Stimulated activated CD4-positive, alpha-beta T cell treated with anti-CD3 and anti-CD28 coated beads, Interleukin-1b, Interleukin-23, amount 100 ng/mL, for 24 hours (primary cell): ENCODE results near the gene USP50.
"Not testable (repeated sequence)": the region's sequence is repeated elsewhere in the genome, so short reads cannot be mapped to it uniquely, and the experiment has no call there.

Source experiments
- DNase-seq, 4 experiments: peaks; one replicate each; pipeline ENCODE4 v3.0.0-alpha.2; 2020; ENCODE audit warnings: low read depth in 4 of 4, low spot score in 1 of 4

Gene USP50

DNA sequence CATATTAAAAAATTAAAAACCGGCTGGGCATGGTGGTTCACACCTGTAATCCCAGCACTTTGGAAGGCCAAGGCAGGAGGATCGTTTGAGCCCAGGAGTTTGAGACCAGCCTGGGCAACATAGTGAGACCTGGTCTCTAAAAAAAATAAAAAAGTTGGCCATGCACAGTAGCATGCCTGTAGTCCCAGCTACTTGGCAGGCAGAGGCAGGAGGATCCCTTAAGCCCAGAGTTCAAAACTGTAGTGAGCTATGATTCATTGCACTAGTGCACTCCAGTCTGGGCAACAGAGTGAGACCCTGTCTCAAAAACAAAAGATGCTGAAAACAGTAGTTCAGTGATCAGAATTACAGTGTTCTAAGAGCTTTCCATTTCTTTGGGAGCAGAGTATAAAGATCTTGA lies 40.8 kb downstream of the USP50 start:
- not testable (repeated sequence) for DNase-seq

DNA sequence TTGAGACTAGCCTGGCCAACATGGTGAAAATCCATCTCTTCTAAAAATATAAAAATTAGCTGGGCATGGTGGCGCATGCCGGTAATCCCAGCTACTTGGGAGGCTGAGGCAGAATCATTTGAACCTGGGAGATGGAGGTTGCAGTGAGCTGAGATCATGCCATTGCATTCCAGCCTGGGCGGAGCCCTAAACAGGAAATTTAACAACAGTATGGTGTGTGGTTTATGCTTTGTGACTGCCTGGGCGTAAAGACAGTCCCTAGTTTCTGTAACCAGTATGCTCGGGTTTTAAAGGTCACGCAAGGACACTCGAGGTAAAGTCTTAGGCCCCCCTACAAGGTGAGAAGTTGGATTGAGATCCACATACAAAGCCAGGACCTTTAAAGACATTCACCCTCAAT lies 43.3 kb downstream of the USP50 start:
- DNase-seq, result no peak

DNA sequence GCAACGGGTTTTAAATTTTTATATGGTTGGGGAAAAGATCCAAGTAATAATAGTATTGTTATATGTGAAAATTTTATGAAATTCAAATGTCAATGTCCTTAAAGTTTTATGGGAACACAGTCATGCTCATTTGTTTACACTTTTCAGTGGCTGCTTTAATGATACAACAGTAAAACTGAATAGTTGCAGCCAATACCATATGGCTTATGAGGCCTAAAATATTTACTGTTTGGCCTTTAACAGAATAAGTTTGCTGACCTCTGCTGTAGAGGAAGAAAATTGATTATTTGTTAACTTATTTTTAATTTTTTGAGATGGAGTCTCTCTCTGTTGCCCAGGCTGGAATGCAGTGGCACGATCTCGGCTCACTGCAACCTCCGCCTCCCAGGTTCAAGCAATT lies 44.7 kb downstream of the USP50 start:
- DNase-seq, result no peak

DNA sequence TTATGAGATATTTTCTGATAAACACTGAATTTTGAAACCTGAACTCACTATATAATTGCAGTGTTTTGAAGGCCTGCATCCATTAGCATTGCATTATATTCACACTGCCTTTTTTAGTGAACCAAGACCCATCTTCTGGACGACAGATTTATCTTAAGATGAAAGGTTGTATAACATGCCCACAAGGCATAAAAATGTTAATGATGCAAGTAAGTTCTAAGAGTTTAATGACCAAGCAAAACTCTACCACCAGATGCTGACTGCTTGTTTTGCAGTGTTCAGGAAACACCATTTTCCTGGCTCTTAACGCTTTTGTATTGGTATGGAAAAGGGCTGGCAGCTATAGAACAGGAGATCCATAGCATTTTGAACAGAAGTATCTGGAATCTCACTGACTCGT lies 46.1 kb downstream of the USP50 start:
- no peak for DNase-seq

DNA sequence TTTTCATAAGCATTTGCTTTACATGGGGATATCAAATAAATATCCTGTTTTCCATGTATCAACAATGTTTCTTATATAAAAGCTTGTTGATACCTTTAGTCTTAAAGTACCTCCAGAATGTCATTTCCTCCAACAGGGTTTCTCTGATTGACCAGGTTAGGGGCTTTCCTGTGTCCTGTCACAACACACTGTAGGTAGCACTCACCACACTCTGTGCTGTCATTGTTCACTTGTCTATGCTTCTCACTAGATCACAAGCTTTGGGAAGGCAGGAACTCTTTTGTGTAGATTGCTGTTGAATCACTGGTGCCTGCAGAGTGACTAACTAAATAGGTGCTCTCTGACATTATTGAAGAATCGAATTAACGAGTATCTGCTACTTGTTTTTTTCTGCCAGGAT lies 49.8 kb downstream of the USP50 start:
- DNase-seq, result no peak

DNA sequence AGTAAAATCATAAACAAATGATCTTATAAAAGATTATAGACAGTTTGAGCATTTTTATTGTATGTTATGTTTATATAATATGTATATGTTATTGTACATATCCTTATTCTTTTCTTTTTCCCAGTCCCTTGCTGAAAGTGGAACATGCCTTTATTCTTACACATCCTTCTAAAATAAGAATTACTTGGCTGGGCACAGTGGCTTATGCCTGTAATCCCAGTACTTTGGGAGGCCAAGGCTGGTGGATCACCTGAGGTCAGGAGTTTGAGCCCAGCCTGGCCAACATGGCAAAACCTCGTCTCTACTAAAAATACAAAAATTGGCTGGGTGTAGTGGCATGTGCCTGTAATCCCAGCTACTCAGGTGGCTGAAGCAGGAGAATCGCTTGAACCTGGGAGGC lies 51.9 kb downstream of the USP50 start:
- not testable (repeated sequence) for DNase-seq

DNA sequence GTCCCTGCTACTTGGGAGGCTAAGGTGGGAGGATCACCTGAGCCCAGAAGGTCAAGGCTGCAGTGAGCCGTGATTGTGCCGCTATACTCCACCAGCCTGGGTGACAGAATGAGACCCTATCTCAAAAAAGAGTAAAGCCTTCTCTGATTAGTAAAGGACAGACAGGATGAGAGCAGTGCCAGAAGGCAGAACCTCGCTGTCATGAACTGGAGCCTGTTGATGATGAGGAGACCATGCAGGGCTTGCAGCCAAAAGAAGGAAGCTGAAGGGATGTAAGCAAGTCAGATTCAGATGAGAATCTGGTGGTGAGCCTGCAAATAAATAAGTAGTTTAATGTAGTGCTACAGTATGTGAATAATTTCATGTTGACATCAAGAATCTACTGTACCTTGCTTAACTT lies 52.8 kb downstream of the USP50 start:
- no peak for DNase-seq

DNA sequence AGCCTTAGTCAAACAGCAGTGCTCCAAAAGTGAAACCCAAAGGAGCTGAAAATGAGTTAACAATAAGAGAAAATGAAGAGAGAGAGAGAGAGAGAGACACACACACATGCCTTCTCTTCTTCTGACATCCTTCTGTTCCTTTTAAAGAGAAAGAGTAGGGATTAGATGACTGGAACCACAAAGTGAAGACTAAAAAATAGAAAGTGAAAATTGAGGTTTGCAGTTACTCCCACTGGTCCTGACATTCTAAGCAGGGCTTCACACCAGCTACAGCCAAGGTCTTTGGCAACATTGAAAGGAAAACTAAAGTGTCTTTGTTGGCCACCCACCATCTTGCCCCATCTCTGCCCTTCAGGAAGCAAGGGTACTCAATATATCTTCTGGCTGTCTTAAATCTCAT lies 59.2 kb downstream of the USP50 start:
- DNase-seq, result no peak

DNA sequence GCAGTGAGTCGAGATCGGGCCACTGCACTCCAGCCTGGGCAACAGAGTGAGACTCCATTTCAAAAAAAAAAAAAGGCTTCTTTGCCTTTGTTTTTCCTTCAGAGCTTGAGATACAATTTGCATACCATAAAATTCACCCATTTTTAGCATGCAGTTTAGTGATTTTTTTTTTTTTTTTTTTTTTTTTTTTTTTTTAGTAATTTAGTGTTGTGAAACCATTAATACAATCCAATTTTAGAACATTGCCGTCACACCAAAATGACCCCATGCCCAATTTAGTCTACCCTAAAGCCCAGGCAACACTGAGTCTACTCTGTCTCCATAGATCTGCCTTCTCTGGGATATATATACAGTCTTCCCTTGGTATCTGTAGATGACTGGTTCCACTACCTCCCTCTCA lies 61.1 kb downstream of the USP50 start:
- no peak for DNase-seq

DNA sequence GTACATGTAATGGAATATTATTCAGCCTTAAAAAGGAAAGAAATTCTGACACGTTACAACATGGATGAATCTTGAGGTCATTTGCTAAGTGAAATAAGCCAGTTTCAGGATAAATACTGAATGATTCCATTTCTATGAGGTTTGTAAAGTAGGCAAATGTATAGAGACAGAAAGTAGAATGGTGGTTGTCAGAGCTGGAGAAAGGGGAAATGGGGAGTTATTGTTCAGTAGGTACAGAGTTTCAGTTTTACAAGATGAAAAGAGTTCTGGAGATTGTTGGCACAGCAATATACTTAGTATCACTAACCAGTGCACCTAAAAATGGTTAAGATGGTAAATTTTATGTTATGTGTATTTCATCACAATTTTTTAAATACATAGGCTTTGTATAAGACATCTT lies 61.7 kb downstream of the USP50 start:
- DNase-seq, result no peak

DNA sequence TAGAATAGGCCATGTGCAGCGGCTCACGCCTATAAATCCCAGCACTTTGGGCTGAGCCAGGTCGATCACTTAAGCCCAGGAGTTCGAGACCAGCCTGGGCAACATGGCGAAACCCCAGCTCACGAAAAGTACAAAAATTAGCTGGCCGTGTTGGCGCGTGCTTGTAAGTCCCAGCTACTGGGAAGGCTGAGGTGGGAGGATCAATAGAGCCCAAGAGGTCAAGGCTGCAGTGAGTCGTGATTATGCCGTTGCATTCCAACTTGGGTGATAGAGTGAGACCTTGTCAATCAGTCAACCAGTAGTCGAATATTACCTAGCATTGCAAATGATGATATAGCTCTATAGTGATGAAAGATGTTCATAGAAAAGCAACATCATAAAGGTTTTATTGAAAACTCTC lies 70.3 kb downstream of the USP50 start:
- no peak for DNase-seq

DNA sequence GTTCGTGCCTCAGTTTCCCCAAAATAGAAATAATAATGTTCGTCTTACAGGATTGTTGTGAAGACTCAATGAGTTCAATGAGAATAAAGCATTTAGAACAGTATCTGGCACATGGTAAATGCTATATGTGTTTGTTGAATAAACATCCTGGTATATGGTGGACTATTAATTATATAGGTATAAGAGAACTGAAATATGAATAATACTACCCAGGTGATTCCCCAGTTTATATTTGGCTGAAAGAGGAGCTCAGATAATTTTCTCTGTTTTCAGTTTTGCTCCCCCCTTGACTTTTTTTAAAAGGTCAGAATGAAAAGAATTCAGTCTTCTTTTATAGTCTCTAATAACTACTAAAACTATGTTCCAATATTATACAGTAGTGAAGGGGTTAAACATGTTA lies 75.4 kb downstream of the USP50 start:
- DNase-seq, result no peak

DNA sequence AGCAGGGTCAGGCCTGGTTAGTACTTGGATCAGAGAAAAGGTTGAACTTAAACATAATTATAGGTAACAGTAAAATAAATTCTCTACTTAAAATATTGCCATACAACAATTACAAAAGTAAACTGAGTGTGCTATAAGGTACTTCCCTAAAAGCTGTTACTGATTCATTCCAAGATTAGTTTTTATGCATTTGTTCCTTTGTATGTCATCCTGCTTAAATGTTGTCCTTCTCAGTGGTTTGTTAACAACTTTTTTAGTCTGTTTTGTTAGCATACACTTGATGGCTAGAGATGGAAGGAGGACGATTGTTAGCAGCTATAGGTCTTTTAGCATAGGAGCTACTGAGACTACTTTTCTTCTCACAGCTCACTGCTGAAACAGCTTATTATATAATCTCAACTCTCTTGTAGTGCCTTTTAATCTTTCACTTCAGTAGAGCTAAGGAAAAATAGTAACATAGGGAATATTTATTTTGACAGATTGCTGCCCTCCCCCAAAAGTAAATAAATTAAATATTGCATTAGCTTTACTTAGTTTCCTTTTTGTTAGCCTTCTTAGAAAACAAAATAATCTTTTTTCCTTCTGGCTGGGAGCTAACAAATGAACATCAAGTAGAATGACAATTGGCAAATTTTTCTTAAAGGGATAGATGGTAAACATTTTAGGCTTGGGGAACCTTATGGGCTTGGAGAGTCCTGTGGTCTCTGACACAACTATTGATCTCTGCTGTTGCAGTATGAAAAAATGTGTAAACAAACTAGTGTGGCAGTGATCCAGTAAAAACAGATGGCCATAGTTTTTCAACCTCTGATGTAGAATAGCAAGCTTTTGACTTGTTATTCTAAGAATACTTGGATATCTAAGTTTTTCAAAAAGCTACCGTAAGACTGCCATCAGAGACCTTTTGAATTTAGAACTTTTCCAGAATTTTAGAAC lies 82.8 kb downstream of the USP50 start:
- DNase-seq, result no peak

DNA sequence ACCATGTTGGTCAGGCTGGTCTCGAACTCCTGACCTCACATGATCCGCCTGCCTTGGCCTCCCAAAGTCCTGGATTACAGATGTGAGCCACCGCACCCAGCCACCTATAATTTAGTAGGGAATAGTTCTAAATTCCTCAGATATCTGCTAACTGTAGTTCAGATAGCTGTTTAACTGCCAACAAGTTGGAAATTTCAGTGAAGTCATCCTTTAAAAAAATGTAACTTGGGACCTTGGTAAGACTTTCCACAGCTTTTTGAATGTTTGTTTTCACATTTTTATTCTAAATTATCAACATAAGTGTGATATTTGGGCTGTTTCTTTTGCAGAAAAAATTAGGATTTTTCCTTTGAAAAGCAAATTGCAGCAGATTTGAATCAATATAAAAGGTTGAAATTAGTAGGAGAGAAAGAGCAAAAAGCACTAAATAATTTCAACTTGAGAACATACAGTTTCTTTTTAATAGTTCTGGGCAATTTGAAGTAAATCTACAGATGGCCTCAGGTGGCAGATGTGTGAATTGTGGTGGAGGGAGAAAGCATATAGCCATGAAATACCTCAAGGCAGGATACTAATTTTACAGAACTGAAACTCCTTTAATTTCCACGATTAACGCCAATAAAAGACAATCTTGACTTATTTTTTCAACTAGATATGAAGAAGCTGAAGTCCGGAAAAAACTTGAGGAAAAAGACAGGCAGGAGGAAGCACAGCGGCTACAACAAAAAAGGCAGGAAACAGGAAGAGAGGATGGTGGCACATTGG lies 87.9 kb downstream of the USP50 start:
- no peak for DNase-seq

DNA sequence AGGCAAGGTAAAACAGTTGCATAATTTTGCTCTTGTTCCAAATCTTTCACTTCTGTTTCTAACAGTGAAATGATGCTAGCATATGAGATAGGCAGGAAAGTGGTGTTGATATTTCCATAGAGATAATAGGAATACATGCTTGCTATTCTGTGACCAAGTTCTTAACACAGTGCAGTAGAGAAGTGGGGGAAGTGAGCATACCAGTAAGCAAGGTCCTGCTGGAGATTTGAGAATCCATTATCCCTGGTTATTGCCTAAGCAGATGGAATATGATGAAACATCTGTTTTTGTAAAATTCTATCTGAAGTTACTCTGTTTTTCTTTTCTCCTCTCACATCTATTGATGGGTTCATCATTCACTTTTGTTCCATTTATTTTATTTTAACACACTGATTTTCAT lies 93.5 kb downstream of the USP50 start:
- DNase-seq, result no peak
